ENCODE data around the gene FLVCR2.

FLVCR2 gene

GRCh38 chr14:75636100-75636692 lies 57.8 kb downstream of the FLVCR2 start:
- no peak for DNase-seq

- DNase-seq, result no peak
Measured at GRCh38 chr14:75640876-75641275, 62.5 kb downstream of the FLVCR2 start.

- no peak for DNase-seq
Measured at GRCh38 chr14:75643985-75644384, 65.6 kb downstream of the FLVCR2 start.

GRCh38 chr14:75645056-75645455 lies 66.6 kb downstream of the FLVCR2 start:
- DNase-seq, result no peak

DNA sequence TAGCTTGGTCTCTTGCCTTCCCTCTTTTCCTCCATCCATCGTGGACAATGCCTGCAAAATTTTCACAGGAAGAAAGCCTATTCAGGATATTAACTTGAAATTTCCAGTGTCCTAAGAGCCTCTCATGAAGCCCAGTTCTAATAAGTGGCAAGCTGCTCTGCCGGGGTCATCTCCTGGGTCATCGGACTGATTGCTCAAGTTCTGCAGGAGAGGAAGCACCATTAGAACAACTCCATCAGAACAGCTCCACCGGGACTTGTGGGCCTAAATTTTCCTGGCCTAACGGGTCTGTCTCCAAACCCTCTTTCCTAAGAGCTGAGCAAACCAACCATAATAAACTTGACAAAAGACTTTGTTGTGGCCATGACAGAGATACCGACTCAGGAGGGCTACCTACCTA lies 68.3 kb downstream of the FLVCR2 start:
- no peak for DNase-seq

DNA sequence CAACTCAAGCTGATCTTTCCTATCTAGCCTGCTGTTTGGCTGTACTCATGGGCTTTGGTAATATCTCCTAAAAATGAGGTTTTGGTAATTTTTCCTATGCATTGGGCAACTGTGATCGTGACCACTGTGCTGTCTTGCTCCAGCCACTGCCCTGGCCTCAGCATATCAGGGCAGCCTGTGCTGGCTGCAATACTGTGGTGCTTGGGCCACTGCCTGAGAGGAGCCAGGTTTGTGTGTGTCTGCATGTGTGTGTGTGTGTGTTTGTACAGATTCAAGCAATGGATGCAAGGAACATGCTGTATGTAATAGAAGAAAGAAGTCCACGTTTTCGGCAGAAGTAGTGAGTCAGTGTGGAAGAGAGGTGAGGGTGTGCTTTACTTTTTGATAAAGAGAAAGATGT lies 69.2 kb downstream of the FLVCR2 start:
- DNase-seq, result no peak

DNA sequence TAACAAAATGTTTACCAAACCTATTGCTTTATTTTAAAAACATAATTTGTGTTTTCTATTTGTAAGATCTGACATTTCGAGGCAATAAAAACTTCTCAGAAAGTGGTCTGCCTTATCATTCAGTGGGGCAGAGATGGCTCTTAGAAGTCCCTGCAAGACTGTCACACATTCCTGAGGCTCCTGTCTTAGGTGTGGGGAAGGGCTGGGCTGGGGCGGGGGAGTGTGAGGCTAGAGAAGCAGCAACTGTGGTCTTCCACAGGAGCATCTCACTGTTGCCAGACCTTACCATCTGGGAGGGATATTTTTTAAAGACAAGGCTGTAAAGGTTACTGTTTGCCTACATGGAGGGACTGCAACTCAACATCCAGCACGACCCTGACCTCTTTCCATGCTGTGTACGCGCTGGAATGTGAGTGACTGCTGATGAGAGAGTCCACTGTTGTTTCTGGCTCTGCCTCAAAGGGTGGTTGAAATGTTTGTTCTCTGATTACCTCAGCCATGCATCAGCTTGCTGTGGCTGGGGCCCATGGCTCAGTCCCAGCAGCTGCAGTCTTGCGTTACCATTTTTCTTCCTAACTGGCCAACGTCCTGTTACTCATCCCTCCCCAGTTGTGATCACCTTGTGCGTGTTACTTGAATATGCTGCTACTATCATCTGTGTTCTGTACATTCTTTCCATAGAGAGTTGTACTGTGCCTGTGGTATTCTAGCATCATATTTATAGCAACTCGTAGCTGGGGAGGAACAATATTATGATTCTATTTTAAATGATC lies 69.8 kb downstream of the FLVCR2 start:
- no peak for DNase-seq

DNA sequence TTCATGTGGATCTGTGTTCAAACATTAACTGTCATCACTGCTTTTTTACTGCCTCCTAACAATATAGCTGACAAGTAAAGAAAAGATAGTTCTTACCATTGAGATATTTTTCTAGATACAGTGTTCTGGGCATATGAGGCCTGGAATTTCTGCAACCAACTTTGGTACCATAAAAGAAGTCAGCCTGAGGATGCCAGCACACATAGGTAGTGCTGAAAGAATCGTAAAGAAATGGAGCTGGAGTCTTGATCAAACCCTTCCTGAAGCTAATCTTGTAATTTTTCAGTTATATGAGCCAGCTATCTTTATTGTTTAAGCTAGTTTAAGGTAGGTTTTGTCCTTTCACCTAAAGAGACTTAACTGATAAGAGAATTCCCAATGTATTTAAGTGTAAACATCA lies 70.9 kb downstream of the FLVCR2 start:
- no peak for DNase-seq

DNA sequence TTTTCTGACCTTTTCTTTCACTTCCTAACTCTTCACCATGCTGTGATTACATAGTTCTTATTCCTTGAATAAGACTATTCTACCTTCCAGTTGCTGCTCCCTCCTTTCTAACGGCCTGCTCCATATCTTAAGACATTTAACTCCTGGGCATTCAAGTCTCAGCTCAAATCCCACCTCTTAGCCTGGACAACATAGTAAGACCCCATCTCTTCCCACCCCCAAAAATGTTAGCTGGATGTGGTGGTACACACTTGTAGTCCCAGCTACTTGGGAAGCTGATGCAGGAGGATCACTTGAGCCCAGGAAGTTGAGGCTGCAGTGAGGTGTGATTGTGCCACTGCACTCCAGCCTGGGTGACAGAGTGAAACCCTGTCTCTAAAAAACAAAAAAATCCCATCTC lies 71.4 kb downstream of the FLVCR2 start:
- no peak for DNase-seq

DNA sequence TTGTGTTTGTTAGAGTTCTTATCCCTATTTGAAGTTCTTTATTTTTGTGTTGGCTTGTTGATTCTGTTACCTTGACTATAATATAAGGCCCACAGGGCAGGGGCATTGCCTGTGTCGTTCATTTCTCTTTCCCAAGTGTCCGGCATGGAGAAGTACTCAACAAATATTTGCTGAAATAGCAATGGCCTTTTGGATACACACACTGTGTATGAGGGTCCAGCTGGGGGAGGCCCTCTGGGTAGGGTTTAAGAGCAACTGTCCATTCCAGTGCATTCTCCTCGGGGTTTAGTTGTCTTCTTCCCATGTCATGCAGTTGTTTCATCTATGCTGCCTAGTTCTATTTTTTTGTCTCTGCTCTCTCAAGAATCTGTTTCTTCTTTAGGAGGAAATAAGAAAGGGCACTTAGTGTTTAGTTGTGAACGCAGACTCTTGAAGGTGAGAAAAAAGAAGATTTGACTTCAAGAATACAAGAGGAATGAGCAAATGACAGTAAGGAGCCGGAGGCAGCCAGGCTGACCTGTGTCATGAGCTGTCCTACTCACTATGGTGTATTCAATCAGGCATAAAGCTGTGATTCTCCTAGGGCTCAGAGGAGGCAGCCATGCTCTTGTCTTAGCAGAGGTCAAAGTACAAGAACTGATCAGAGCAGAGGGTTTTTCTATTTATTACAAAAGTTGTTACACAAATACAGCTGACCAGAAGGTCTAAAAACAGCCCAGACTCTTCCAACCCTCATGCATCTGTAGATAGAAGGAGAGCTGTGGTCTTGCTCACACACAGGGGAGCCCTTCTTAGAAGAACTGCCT lies 72.0 kb downstream of the FLVCR2 start:
- no peak for DNase-seq

GRCh38 chr14:75653563-75653962 lies 75.1 kb downstream of the FLVCR2 start:
- no peak for DNase-seq

DNA sequence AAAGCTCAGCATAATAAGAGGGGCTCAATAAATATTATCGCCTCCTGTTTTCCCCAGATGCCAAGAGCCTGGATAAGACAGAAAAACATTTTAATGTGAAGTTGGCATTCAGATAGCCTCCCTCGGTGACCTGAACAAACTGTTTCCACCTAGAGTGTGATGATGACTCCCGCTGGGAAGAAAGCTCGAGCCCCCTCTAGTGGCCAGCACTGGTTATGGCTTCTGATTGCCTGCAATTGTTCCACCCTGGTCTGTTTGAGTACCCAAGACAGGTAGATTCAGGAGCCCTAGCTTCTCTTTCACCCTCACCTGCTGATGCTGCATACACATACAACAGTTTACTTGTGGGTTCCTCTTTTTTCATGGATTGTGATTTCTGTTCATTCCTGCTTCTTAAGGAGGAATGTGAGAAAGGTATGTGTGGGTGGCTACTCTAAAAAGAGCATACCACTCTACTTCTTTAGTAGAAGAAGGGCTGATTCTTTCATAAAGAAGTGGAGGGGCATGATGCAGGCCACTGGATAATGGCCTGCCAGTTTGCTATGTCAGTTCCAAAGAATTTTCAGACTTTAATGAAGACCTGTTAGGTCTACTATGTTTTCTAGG lies 75.8 kb downstream of the FLVCR2 start:
- DNase-seq, result peak; percentile 46 to 56

DNA sequence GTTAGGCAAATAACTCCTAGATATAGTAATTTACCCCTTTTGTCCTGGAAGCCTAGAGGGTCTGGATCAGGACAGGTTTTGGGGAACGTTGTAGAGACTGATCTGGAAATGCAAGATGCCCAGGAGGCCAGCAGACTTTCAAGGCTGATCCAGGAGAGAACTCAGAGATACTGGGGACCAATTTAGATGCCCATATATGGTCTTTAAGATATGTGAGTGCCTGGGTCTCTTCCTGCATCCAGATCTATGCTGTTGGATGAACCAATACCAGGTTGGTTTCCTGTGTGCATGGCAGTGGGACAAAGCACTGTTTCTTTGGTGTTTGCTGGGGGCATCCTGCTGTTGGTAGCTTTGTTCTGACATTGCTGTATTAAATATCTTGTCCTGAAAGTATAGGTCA lies 76.8 kb downstream of the FLVCR2 start:
- DNase-seq, result no peak

- DNase-seq, result no peak
Measured at GRCh38 chr14:75657331-75657730, 78.9 kb downstream of the FLVCR2 start.

DNA sequence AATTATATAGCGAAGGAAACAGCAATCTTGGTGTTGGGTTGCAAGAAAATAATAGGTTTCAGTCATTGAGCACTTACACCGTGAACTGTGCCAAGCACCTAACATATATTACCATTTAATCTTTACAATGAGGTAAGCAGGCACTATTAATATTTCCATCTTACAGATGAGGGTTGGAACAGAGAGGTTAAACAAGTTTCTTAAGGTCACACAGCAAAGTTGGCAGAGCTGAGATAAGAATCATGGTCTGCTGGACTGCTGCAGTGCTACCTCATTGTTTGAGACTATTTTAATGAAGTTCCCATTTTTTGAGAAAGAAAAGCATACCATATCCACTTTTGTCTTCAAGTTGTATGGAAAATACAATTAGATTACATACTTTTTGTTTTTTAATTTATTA lies 80.5 kb downstream of the FLVCR2 start:
- DNase-seq, result no peak

GRCh38 chr14:75660238-75660629 lies 81.8 kb downstream of the FLVCR2 start:
- no peak for DNase-seq

DNA sequence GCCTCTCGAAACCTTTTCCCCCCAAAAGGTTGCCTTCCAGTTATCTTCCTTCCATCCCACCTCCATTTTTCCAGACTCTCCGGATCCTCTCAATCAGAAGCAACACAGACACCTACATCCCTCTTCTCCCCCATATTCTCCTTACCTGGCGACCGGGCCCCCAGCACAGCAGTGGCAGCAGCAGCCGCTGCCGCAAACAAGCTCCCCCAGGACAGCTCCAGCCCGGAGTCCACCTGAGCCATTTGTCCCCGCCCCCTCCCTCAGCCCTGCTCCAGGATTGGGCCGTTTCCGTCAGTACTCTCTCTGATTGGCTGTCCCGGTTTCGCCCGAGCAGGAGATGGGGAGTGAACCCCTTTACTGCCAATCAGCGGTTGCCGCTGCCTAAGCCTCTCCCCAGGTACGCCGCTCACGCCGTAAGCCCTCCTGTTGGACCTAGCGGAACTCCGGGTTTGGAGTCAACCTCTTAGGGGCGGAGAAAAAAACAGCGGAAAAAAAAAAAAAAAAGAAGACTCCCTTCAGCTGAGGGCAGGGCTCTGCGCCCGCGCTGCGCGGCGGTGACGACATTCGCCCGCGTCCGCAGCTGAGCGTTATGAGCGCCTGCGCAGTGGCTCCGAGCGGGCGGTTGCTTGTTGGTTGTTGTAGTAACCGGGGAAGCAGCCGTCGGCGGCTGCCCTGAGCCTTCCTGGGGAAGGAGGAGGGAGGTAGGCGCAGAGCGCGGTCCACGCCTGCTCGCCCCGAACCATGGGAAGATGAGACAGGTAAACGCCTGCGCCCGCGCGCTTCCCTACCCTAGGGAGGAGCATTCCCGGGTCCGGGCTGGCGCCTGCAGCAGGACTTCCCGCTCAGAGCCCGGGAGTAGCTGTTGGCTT lies 82.4 kb downstream of the FLVCR2 start, which contains the start of the genes ERG28 and TTLL5:
Gene ERG28, minus strand, starts transcription at position 247 of the 869 bp plus-strand sequence. CDS start 3,374 bp downstream, outside the sequence.
Gene TTLL5, plus strand, starts transcription at position 617 of the 869 bp plus-strand sequence. CDS start 1,904 bp downstream, outside the sequence.
- DNase-seq, result peak; percentile 87 to 96

- DNase-seq, result no peak
Measured at GRCh38 chr14:75661499-75661814, 83.0 kb downstream of the FLVCR2 start.

GRCh38 chr14:75662966-75663365 lies 84.5 kb downstream of the FLVCR2 start:
- no peak for DNase-seq

- DNase-seq, result no peak
Measured at GRCh38 chr14:75667099-75667765, 88.8 kb downstream of the FLVCR2 start.

DNA sequence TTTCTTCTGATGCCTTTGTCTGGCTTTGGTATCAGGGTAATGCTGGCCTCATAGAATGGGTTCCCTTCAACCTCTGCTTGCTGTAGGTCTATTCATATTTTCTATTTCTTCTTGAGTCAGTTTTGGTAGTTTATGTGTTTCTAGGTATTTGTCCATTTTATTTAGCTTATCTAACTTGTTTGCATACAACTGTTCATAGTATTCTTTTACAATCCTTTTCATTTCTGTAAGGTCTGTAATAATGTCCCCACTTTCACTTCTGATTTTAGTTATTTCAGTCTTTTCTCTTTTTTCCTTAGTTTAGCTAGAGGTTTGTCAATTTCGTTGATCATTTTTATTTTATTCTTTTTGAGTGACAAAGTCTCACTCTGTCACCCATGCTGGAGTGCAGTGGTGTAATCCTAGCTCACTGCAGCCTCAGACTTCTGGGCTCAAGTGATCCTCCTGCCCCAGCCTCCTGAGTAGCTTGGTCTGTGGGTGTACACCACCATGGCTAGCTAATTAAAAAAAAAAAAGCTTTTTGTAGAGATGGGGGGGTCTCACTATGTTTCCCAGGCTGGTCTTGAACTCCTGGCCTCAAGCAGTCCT lies 94.3 kb downstream of the FLVCR2 start:
- no peak for DNase-seq
